ENCODE data around the gene CDC37L1. TPM values are rescaled to one million over a fixed set of nuclear protein-coding genes. Genes with fewer than 3 reads are reported as not detected.
A peak's percentile ranks its signal among the peaks of the same experiment; 100 is the strongest.

The CDC37L1 gene
- total and polyA plus RNA-seq, 3 experiments from 2014 or later = 12.5 to 17.8 (median 15.0) TPM

DNA sequence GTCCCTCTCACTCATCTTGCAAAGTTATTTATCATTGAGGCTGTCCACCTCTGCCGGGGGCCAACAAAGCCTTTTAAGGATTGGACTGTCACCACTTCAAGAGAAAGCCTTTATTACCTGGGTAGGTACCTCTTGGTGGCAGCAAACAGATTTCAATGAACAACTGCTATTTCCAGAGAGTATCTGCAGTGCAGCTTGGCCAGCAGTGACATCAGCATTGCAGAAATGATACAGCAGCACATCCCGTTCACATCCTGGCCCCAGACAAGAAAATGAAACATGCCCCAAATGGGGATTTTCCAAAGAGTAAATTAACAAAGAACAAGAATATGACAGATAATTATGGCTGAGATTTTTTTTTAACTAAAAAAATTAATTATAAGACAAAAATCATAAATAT, 10.8 kb upstream of the CDC37L1 start:
- H3K27ac ChIP-seq (ENCODE audit: low read depth, low read length) = no peak overlapping the region
- POLR2A ChIA-PET = interaction anchor here (1.1 kb wide), 1 partner anchor 11 kb away, joined by 5 read pairs; the partner anchor contains the start of gene CDC37L1
- no peaks in the 10 kb centered on the region for H3K9me3 ChIP-seq (ENCODE audit: low read length)
- H3K36me3 ChIP-seq (ENCODE audit: insufficient read depth, low read length) = no peaks in the 10 kb centered on the region
- peaks cover 49% of the 10 kb centered on the region for H3K4me1 ChIP-seq (ENCODE audit: insufficient read depth, low read length)
- H3K36me3 Mint-ChIP-seq = peaks cover 0 to 5% (median 0%) of the 10 kb centered on the region in 3 donors
- no peaks in the 10 kb centered on the region for H3K9me3 Mint-ChIP-seq
- no peak overlapping the region for H3K27ac Mint-ChIP-seq
- H3K27me3 Mint-ChIP-seq = peaks cover 3 to 9% of the 10 kb centered on the region in 2 donors
- H3K4me1 Mint-ChIP-seq = peaks cover 40 to 50% (median 49%) of the 10 kb centered on the region in 3 donors
- DNase-seq = no peak
- H3K4me3 Mint-ChIP-seq = peak overlapping the region in 1 of 7 donors; percentile 1
- H3K4me3 ChIP-seq (ENCODE audit: low read length) = no peak overlapping the region
- CTCF ChIA-PET = no interaction called here
- no peaks in the 10 kb centered on the region for H3K27me3 ChIP-seq (ENCODE audit: insufficient read depth, low read length, poor library complexity, severe bottlenecking)

DNA sequence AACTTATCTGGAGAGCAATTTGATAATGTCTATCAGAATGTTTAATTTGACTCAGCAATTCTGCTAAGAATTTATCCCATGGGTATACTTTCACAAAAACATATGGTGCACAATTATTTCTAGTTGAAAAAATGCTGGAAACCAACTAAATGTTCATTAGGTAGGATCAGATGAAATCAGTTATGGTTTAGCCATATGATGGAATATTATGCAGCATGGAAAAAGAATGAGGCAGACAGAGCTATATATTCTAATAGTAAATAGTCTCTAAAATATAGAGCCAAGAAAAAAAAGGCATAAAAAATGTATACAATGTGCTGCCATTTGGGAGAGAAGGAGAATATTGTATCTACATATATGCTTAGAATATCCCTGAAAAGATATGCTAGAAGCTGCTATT, 9.5 kb upstream of the CDC37L1 start:
- no peak overlapping the region for H3K27ac ChIP-seq (ENCODE audit: low read depth, low read length)
- H3K27me3 ChIP-seq (ENCODE audit: insufficient read depth, low read length, poor library complexity, severe bottlenecking) = no peaks in the 10 kb centered on the region
- Mint-ChIP-seq H3K9me3 (no peaks in the 10 kb centered on the region), H3K27ac (no peak overlapping the region), H3K36me3 (peaks cover 0 to 5% (median 0%) of the 10 kb centered on the region in 3 donors), H3K4me1 (peaks cover 27 to 37% (median 36%) of the 10 kb centered on the region in 3 donors), H3K27me3 (peaks cover 6 to 11% of the 10 kb centered on the region in 2 donors), H3K4me3 (no peak overlapping the region)
- ChIA-PET CTCF (no interaction called here), POLR2A (interaction anchor here (0.7 kb wide), 1 partner anchor 282 kb away, joined by 3 read pairs; no protein-coding TSS in a partner anchor)
- no peak overlapping the region for H3K4me3 ChIP-seq (ENCODE audit: low read length)
- peaks cover 37% of the 10 kb centered on the region for H3K4me1 ChIP-seq (ENCODE audit: insufficient read depth, low read length)
- no peaks in the 10 kb centered on the region for H3K36me3 ChIP-seq (ENCODE audit: insufficient read depth, low read length)
- no peak for DNase-seq
- H3K9me3 ChIP-seq (ENCODE audit: low read length) = no peaks in the 10 kb centered on the region

DNA sequence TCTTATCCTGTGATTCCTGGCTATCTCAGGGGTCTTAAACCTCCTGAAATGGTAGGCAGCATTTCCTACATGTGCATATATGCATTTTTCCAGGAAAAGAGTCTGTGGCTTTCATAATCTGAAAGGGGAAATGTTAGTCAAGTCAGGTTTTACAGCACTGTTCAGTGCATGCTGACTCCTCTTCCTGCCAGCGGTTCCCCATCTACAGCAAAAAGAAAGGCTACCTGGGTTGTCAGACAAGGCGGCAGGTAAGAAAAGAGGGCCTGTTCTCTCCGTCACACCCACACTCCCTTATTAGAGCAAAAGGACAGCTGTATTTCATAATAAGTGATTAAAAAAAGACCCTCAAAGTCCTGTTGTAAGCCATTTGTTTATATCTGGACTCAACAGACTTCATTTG, 8.8 kb upstream of the CDC37L1 start:
- Mint-ChIP-seq H3K27ac (no peak overlapping the region), H3K36me3 (peaks cover 0 to 8% (median under 1%) of the 10 kb centered on the region in 3 donors), H3K4me3 (no peak overlapping the region), H3K9me3 (no peaks in the 10 kb centered on the region), H3K4me1 (peaks cover 20 to 30% (median 29%) of the 10 kb centered on the region in 3 donors), H3K27me3 (peaks cover 8 to 11% of the 10 kb centered on the region in 2 donors)
- no peak for DNase-seq
- CTCF ChIA-PET = no interaction called here
- no peak overlapping the region for H3K4me3 ChIP-seq (ENCODE audit: low read length)
- H3K4me1 ChIP-seq (ENCODE audit: insufficient read depth, low read length) = peaks cover 30% of the 10 kb centered on the region
- H3K36me3 ChIP-seq (ENCODE audit: insufficient read depth, low read length) = no peaks in the 10 kb centered on the region
- H3K27ac ChIP-seq (ENCODE audit: low read depth, low read length) = no peak overlapping the region
- H3K27me3 ChIP-seq (ENCODE audit: insufficient read depth, low read length, poor library complexity, severe bottlenecking) = no peaks in the 10 kb centered on the region
- POLR2A ChIA-PET = no interaction called here
- no peaks in the 10 kb centered on the region for H3K9me3 ChIP-seq (ENCODE audit: low read length)

DNA sequence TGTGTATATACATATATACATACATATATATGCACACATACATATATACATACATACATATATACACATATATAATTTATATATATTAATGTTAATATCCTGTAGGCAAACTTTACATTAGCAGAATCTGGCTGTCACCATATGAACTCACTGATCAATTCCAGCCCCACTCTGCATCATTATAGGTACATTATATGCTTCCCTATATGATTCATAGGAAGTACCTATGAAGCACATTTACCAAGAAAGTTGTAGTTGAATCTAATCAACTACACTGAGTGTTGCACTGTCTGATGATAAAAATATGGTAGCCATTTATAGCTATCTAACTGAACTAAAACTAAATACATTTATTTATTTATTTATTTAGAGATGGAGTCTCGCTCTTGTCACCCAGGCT, 7.6 kb upstream of the CDC37L1 start:
- no peak for DNase-seq
- peaks cover 10 to 12% of the 10 kb centered on the region in 2 donors for H3K27me3 Mint-ChIP-seq
- ChIA-PET CTCF (no interaction called here), POLR2A (no interaction called here)
- no peaks in the 10 kb centered on the region for H3K9me3 Mint-ChIP-seq
- H3K4me1 ChIP-seq (ENCODE audit: insufficient read depth, low read length) = peaks cover 20% of the 10 kb centered on the region
- no peak overlapping the region for H3K4me3 Mint-ChIP-seq
- H3K27me3 ChIP-seq (ENCODE audit: insufficient read depth, low read length, poor library complexity, severe bottlenecking) = no peaks in the 10 kb centered on the region
- no peak overlapping the region for H3K27ac Mint-ChIP-seq
- no peak overlapping the region for H3K4me3 ChIP-seq (ENCODE audit: low read length)
- H3K27ac ChIP-seq (ENCODE audit: low read depth, low read length) = no peak overlapping the region
- no peaks in the 10 kb centered on the region for H3K36me3 ChIP-seq (ENCODE audit: insufficient read depth, low read length)
- H3K4me1 Mint-ChIP-seq = peaks cover 8 to 19% (median 18%) of the 10 kb centered on the region in 3 donors
- H3K9me3 ChIP-seq (ENCODE audit: low read length) = no peaks in the 10 kb centered on the region
- peaks cover 2 to 11% (median 2%) of the 10 kb centered on the region in 3 donors for H3K36me3 Mint-ChIP-seq

DNA sequence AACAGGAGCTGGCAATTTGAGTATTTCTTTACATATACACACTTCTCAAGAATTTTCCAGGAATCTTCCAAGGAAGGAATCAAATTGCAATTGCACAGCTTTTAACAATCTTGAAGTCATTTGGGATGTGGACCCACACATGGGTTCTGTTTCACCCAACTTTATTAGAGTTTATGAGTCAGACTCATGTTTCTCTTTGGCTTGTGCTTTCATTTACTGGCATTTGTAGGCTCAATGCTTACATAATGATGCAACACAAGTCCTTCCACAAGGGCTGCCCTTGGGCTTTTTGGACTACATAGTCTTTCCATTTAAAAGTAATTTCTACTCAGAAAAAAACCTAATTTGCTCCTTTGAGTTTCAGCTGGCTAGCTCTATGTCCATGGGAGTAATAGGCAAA, 4.6 kb upstream of the CDC37L1 start:
- H3K9me3 Mint-ChIP-seq = no peaks in the 10 kb centered on the region
- Histone ChIP-seq H3K27ac (ENCODE audit: low read depth, low read length) (no peak overlapping the region), H3K4me3 (ENCODE audit: low read length) (no peak overlapping the region), H3K27me3 (ENCODE audit: insufficient read depth, low read length, poor library complexity, severe bottlenecking) (no peaks in the 10 kb centered on the region), H3K4me1 (ENCODE audit: insufficient read depth, low read length) (peaks cover 8% of the 10 kb centered on the region), H3K9me3 (ENCODE audit: low read length) (no peaks in the 10 kb centered on the region), H3K36me3 (ENCODE audit: insufficient read depth, low read length) (no peaks in the 10 kb centered on the region)
- POLR2A ChIA-PET = no interaction called here
- peaks cover 2 to 11% (median 2%) of the 10 kb centered on the region in 3 donors for H3K36me3 Mint-ChIP-seq
- DNase-seq = no peak
- no peak overlapping the region for H3K27ac Mint-ChIP-seq
- H3K27me3 Mint-ChIP-seq = peaks cover 8 to 12% of the 10 kb centered on the region in 2 donors
- CTCF ChIA-PET = interaction anchor here (0.8 to 1.5 kb wide), 2 partner anchors 12 to 34 kb away, joined by 3 read pairs; no protein-coding TSS in a partner anchor
- H3K4me1 Mint-ChIP-seq = no peaks in the 10 kb centered on the region
- H3K4me3 Mint-ChIP-seq = no peak overlapping the region

DNA sequence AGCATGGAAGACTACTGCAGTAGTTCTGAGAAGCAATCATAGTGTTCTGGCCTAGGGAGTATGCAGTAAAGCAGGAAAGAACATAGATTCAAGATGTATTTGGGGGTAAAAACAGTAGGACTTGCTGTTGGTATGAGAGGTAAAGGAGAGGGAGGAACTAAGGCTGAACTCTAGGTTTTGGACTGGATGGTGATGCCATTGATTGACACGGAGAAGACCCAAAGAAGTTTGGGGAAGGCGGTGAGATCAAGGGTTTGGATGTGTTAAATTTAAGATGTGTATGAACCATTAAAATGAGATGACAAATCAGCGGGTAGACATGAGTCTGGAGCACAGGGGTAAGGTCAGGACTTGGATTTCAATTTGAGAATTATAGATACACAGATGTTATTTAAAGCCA, 2.0 kb upstream of the CDC37L1 start:
- Mint-ChIP-seq H3K36me3 (peaks cover 2 to 7% (median 2%) of the 10 kb centered on the region in 3 donors), H3K27ac (no peak overlapping the region), H3K4me1 (no peaks in the 10 kb centered on the region), H3K4me3 (no peak overlapping the region), H3K27me3 (peaks cover 3 to 9% of the 10 kb centered on the region in 2 donors), H3K9me3 (no peaks in the 10 kb centered on the region)
- no peaks in the 10 kb centered on the region for H3K9me3 ChIP-seq (ENCODE audit: low read length)
- H3K27ac ChIP-seq (ENCODE audit: low read depth, low read length) = no peak overlapping the region
- H3K36me3 ChIP-seq (ENCODE audit: insufficient read depth, low read length) = no peaks in the 10 kb centered on the region
- CTCF ChIA-PET = interaction anchor here (0.8 kb wide), 1 partner anchor 53 kb away, joined by 3 read pairs; no protein-coding TSS in a partner anchor
- no peak overlapping the region for H3K4me3 ChIP-seq (ENCODE audit: low read length)
- POLR2A ChIA-PET = interaction anchor here (1.1 kb wide), 1 partner anchor 63 kb away, joined by 11 read pairs; the partner anchor contains the start of gene AK3
- H3K27me3 ChIP-seq (ENCODE audit: insufficient read depth, low read length, poor library complexity, severe bottlenecking) = no peaks in the 10 kb centered on the region
- peaks cover 23% of the 10 kb centered on the region for H3K4me1 ChIP-seq (ENCODE audit: insufficient read depth, low read length)
- DNase-seq = no peak

DNA sequence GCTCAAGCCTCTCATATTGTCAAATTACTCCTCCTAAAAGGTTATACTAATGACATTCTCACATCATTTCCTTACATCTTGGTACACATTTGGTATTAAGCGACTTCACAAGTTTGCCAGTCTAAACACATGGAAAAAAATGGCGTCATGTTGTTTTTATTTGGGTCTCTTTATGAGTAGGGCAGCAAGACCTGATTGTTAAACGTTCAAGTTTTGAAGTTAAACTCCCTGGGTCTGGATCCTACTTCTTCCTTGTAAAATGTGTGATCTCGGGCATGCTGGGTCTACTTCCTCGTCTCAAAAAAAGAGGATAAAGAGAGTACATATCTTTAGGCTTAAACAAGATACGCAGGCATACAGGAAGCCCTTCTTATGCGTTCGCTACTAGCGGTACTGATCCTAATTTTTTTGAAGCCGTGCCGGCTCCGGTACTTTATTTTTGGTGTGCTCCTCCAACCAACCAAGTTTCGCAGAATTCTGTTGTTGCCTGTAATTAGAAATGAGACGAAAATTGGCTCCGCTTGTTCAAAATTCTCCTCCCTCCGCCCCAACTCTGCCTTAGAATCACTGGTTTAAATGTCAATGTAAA, 596 bp upstream of the CDC37L1 start:
- POLR2A ChIA-PET = interaction anchor here (0.5 to 1.4 kb wide), 11 partner anchors 11 to 1152 kb away, joined by 3 to 20 read pairs (median 5); partner anchors contain the start of genes AK3, PLGRKT, RCL1 and SPATA6L
- Histone ChIP-seq H3K27me3 (ENCODE audit: insufficient read depth, low read length, poor library complexity, severe bottlenecking) (no peaks in the 10 kb centered on the region), H3K4me3 (ENCODE audit: low read length) (peak overlapping the region; percentile 83)

DNA sequence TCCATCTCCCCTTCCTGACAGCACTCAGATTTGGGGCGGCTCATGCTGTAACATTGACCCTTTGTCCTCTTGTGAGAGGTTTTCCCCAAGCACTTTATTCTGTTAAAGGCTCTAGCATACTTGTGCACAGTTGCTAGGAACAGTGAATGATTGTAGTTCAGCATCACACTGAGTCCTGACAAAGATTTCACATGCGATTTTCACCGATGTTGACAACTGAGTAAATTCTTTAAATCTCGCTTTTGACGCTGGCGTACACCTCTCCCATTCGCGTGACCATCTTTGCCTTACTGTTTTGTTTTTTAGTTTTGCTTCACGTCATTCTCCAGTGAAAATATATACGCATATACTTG, 780 bp downstream of the CDC37L1 start:
- Mint-ChIP-seq H3K36me3 (peaks cover 7 to 18% (median 11%) of the 10 kb centered on the region in 3 donors), H3K4me3 (no peak overlapping the region), H3K4me1 (peaks cover 18 to 19% (median 19%) of the 10 kb centered on the region in 3 donors), H3K27ac (no peak overlapping the region), H3K27me3 (peaks cover 0 to 5% of the 10 kb centered on the region in 2 donors), H3K9me3 (no peaks in the 10 kb centered on the region)
- Histone ChIP-seq H3K9me3 (ENCODE audit: low read length) (no peaks in the 10 kb centered on the region), H3K27me3 (ENCODE audit: insufficient read depth, low read length, poor library complexity, severe bottlenecking) (no peaks in the 10 kb centered on the region), H3K4me3 (ENCODE audit: low read length) (peak overlapping the region; percentile 83), H3K4me1 (ENCODE audit: insufficient read depth, low read length) (peaks cover 39% of the 10 kb centered on the region), H3K36me3 (ENCODE audit: insufficient read depth, low read length) (no peaks in the 10 kb centered on the region), H3K27ac (ENCODE audit: low read depth, low read length) (peak overlapping the region; percentile 90)
- ChIA-PET CTCF (interaction anchor here (1.3 to 1.4 kb wide), 2 partner anchors 21 to 61 kb away, joined by 4 to 5 read pairs; partner anchors contain the start of gene AK3), POLR2A (interaction anchor here (1.4 kb wide), 1 partner anchor 61 kb away, joined by 20 read pairs; the partner anchor contains the start of gene AK3)
- DNase-seq = no peak

More for the DNA sequence above, 596 bp upstream of the CDC37L1 start:
- peak overlapping the region; percentile 90 for H3K27ac ChIP-seq (ENCODE audit: low read depth, low read length)
- Mint-ChIP-seq H3K4me1 (peaks cover 7 to 9% (median 8%) of the 10 kb centered on the region in 3 donors), H3K27me3 (peaks cover under 1 to 8% of the 10 kb centered on the region in 2 donors), H3K36me3 (peaks cover 6 to 9% (median 7%) of the 10 kb centered on the region in 3 donors), H3K9me3 (no peaks in the 10 kb centered on the region), H3K4me3 (no peak overlapping the region), H3K27ac (no peak overlapping the region)
- DNase-seq = peak in 2 of 5 donors; percentile 2 to 51
- CTCF ChIA-PET = interaction anchor here (0.9 to 1.4 kb wide), 5 partner anchors 13 to 62 kb away, joined by 4 to 5 read pairs (median 5); partner anchors contain the start of genes AK3 and SPATA6L
- peaks cover 31% of the 10 kb centered on the region for H3K4me1 ChIP-seq (ENCODE audit: insufficient read depth, low read length)
- H3K9me3 ChIP-seq (ENCODE audit: low read length) = no peaks in the 10 kb centered on the region
- H3K36me3 ChIP-seq (ENCODE audit: insufficient read depth, low read length) = no peaks in the 10 kb centered on the region
